GM12878 (cell line): ENCODE data around the gene PDGFB. TPM values are rescaled to one million over a fixed set of nuclear protein-coding genes. Genes with fewer than 3 reads are reported as not detected.
A peak's percentile ranks its signal among the peaks of the same experiment; 100 is the strongest.

ENCODE experiments used
- ATAC-seq: fragments of 200-7000 bp; cut with Tn5 transposase; 3 replicates; pipeline ENCODE4 v1.9.1; 2020; ENCODE audit warnings: mild to moderate bottlenecking, moderate library complexity
- BruUV-seq: library from RNA; stranded (reverse); fragments of 400-500 nt; replicated peaks from 2 replicates; lab custom pipeline; 2021; lab: Mats Ljungman, UMichigan
- CTCF ChIA-PET: fragments of 300-600 bp; sonication (Branson Sonifier 250); formaldehyde crosslinking; extraction: SDS; loops from one replicate; lab custom pipeline; 2021; ENCODE audit warnings: inconsistent platforms; lab: Yijun Ruan, JAX
- POLR2A ChIA-PET: fragments of 350-600 bp; formaldehyde crosslinking; extraction: SDS; loops from one replicate; lab custom pipeline; 2021; ENCODE audit warnings: inconsistent platforms; lab: Charles Lee
- RAD21 ChIA-PET: fragments of 300-600 bp; sonication (Branson Sonifier 250); formaldehyde crosslinking; loops from one replicate; lab custom pipeline; 2023; ENCODE audit warnings: antibody characterized with exemption; ENCODE audit not compliant: unreplicated experiment; lab: Charles Lee
- SMC1A ChIA-PET: fragments of 300-600 bp; sonication (Branson Sonifier 250); formaldehyde crosslinking; loops from one replicate; lab custom pipeline; 2023; ENCODE audit not compliant: unreplicated experiment, uncharacterized antibody; lab: Charles Lee
- DNase-seq: peaks from one replicate; pipeline ENCODE4 v3.0.0-alpha.2; 2011; ENCODE audit warnings: low read depth, low spot score
- FAIRE-seq: peaks from 3 replicates; lab custom pipeline; 2011; peaks lifted over from hg19 to GRCh38; lab: Jason Lieb, UNC
- H2AFZ ChIP-seq: 2 replicates; pipeline ENCODE4 v1.6.0; 2011; ENCODE audit warnings: low read depth, low read length, control low read depth; ENCODE audit not compliant: control insufficient read depth
- H3K27ac ChIP-seq: 2 replicates; pipeline ENCODE4 v1.5.1; 2011; ENCODE audit warnings: control low read depth; ENCODE audit not compliant: control insufficient read depth, insufficient read depth
- H3K27me3 ChIP-seq, 2 experiments: replicated peaks in 1 of 2; 2 replicates each; pipeline versions ENCODE4 v1.6.0 to v1.6.1; 2011; ENCODE audit warnings: low read length in 1 of 2; ENCODE audit not compliant: control insufficient read depth in 2 of 2, insufficient read depth in 2 of 2
- H3K36me3 ChIP-seq, 2 experiments: 2 replicates each; pipeline ENCODE4 v1.5.1; 2011; ENCODE audit warnings: low read length in 1 of 2; ENCODE audit not compliant: control insufficient read depth in 2 of 2, insufficient read depth in 2 of 2
- H3K4me1 ChIP-seq: 2 replicates; pipeline ENCODE4 v1.6.1; 2011; ENCODE audit warnings: mild to moderate bottlenecking, low read length, moderate library complexity, mixed read lengths; ENCODE audit not compliant: control insufficient read depth, insufficient read depth
- H3K4me2 ChIP-seq: 2 replicates; pipeline ENCODE4 v1.6.0; 2011; ENCODE audit warnings: control low read depth; ENCODE audit not compliant: control insufficient read depth, insufficient read depth
- H3K4me3 ChIP-seq: fragments of 200-600 bp; sonication (generic); 2 replicates; pipeline ENCODE4 v1.5.1; 2016
- H3K79me2 ChIP-seq: 2 replicates; pipeline ENCODE4 v1.6.0; 2011; ENCODE audit warnings: low read length; ENCODE audit not compliant: control insufficient read depth, insufficient read depth
- H3K9ac ChIP-seq: 2 replicates; pipeline ENCODE4 v1.8.0; 2011; ENCODE audit warnings: low read length, control low read depth, mixed read lengths; ENCODE audit not compliant: control insufficient read depth, insufficient read depth
- H3K9me3 ChIP-seq: replicated peaks from 3 replicates; pipeline ENCODE4 v1.5.1; 2011; ENCODE audit warnings: mild to moderate bottlenecking, low read length; ENCODE audit not compliant: control insufficient read depth, insufficient read depth
- H4K20me1 ChIP-seq: 2 replicates; pipeline ENCODE4 v1.6.0; 2011; ENCODE audit not compliant: control insufficient read depth, insufficient read depth
- CBFB ChIP-seq: IDR thresholded peaks from 2 replicates; pipeline ENCODE4 v1.6.1; 2016; ENCODE audit warnings: antibody characterized with exemption, low read depth
- CHD4 ChIP-seq: fragments of 200-600 bp; sonication (generic); IDR thresholded peaks from 2 replicates; pipeline ENCODE4 v1.6.1; 2016; ENCODE audit warnings: mild to moderate bottlenecking
- LARP7 ChIP-seq: fragments of 450-650 bp; IDR thresholded peaks from 2 replicates; pipeline ENCODE4 v1.6.1; 2017; ENCODE audit warnings: mild to moderate bottlenecking
- MXI1 ChIP-seq: fragments of 150-350 bp; IDR thresholded peaks from 2 replicates; pipeline ENCODE4 v1.6.1; 2011; ENCODE audit warnings: low read depth, mild to moderate bottlenecking, inconsistent platforms, low read length, improper control_type of control experiment
- PAX5 ChIP-seq: IDR thresholded peaks from 2 replicates; pipeline ENCODE4 v1.6.1; 2011; ENCODE audit warnings: low read depth, low read length, borderline replicate concordance
- SMAD1 ChIP-seq: fragments of 450-650 bp; IDR thresholded peaks from 2 replicates; pipeline ENCODE4 v1.6.1; 2018; ENCODE audit warnings: mild to moderate bottlenecking, low read depth; ENCODE audit not compliant: partially characterized antibody
- TCF3 ChIP-seq: IDR thresholded peaks from 2 replicates; pipeline ENCODE4 v1.6.1; 2012; ENCODE audit warnings: low read depth, mild to moderate bottlenecking, low read length, borderline replicate concordance; ENCODE audit not compliant: insufficient read depth
- ZBTB40 ChIP-seq: fragments of 450-650 bp; IDR thresholded peaks from 2 replicates; pipeline ENCODE4 v1.6.1; 2016; ENCODE audit warnings: mild to moderate bottlenecking, moderate library complexity, borderline replicate concordance
- WGBS: methylation state at CpG from one replicate; pipeline ENCODE4 v1.1.6; 2016; ENCODE audit warnings: low lambda C conversion rate; ENCODE audit not compliant: insufficient replicate concordance, insufficient coverage; ENCODE audit errors: missing lambda C conversion rate; 5-methylcytosine and 5-hydroxymethylcytosine counted together
- in situ Hi-C: fragments of 300-500 bp; cut with MboI; formaldehyde crosslinking; loops from 9 replicates; pipeline ENCODE4 v1.14.3; 2018; ENCODE audit warnings: mixed read lengths
- intact Hi-C: fragments of 100-400 bp; cut with micrococcal nuclease; formaldehyde crosslinking; loops from one replicate; pipeline ENCODE4 v1.14.2; 2022; ENCODE audit not compliant: unreplicated experiment
- polyA plus RNA-seq, 11 experiments: library from polyadenylated mRNA; depleted of rRNA in 4 of 11; unstranded in 6 of 11; stranded (reverse) in 5 of 11; fragments of >200 nt; fragmentation: Nextera tagmentation in 4 of 11; fragmentation: Illumina TruSeq in 1 of 11; extraction: Ambion mirVana in 4 of 11; extraction: Trizol in 1 of 11; gene quantifications; 1 replicate in 1 of 11; 2 replicates in 10 of 11; pipeline versions ENCODE4 v1.2.1 to v1.2.3, GENCODE V29; 2011 to 2016; ENCODE audit warnings: inconsistent platforms in 2 of 11, missing spikeins in 2 of 11, low read depth in 1 of 11
- total RNA-seq, 4 experiments: library from RNA; depleted of rRNA in 3 of 4; stranded (reverse); fragments of >200 nt in 3 of 4; fragmentation: Illumina TruSeq in 1 of 4; extraction: Trizol in 1 of 4; gene quantifications; 2 replicates each; pipeline versions ENCODE4 v1.2.1 to v1.2.3, GENCODE V29; 2013 to 2021
- TF ChIP-seq, protein P1 (sequence below): IDR thresholded peaks from 2 replicates; pipeline ENCODE4 v1.6.1; 2011; ENCODE audit warnings: borderline replicate concordance, low read depth, mild to moderate bottlenecking, moderate library complexity, mixed read lengths, low read length; ENCODE audit not compliant: insufficient read depth; ENCODE audit errors: extremely low read length
- TF ChIP-seq, protein P2 (sequence below): fragments of 450-650 bp; formaldehyde crosslinking; IDR thresholded peaks from 2 replicates; pipeline ENCODE4 v1.4.0; 2022; ENCODE audit warnings: mild to moderate bottlenecking, moderate library complexity
- TF ChIP-seq, protein P3 (sequence below): IDR thresholded peaks from 2 replicates; pipeline ENCODE4 v1.6.1; 2012; ENCODE audit warnings: mild to moderate bottlenecking, low read depth, low read length

The PDGFB gene
- total and polyA plus RNA-seq, 10 of the 15 experiments (the other 5 are each of a cell fraction or from before 2014, with no cell fraction given) = 0.13 to 1.1 (median 0.56) TPM; not detected in 1

DNA sequence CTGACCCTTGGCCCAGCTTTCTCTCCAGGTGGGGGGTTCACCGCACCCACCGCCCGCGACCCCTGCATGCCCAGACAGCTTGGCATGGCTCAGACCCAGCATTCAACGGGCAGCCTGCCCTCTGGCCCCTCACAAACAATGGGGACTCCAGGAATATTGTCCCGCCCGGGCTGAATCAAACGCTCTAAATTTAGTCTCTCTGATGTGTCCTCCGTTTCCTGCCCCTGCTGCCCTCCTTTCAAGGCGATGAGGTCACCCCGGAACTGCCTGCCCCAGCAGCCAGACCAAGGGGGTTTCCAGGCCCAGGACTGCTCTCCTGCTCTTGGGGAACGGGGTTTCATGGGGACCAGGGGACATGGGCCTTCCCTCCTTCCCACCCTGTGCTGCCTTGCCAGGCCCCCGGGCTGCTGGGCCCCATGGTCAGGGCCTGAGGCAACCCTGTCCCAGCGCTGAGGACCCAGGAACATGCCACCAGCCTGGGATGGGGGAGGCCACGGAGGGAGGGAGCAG, 10.1 kb upstream of the PDGFB start:
- no TSS peak for BruUV-seq
- Histone ChIP-seq H3K27me3 (no peaks in the 10 kb centered on the region), H3K4me3 (no peak overlapping the region), H3K36me3 (no peaks in the 10 kb centered on the region), H4K20me1 (no peaks in the 10 kb centered on the region), H2AFZ (peak overlapping the region; percentile 54), H3K4me1 (peaks cover 36% of the 10 kb centered on the region), H3K9me3 (no peaks in the 10 kb centered on the region), H3K79me2 (no peaks in the 10 kb centered on the region), H3K4me2 (peak overlapping the region; percentile 86), H3K27ac (peak overlapping the region; percentile 90), H3K9ac (peak overlapping the region; percentile 85)
- DNase-seq = peak; percentile 41
- intact Hi-C loops (no loop called here), in situ Hi-C loops (no loop called here)
- WGBS = 15% methylated on average over 15 of the region's 15 CpGs
- ATAC-seq = peak; percentile 92
- RAD21 ChIA-PET = interaction anchor here (0.7 to 1.6 kb wide), 3 partner anchors 14 to 61 kb away, joined by 3 to 4 read pairs (median 4); no protein-coding TSS in a partner anchor
- peak; percentile 57 for FAIRE-seq
- POLR2A ChIA-PET = interaction anchor here (1.1 kb wide), 1 partner anchor 23 kb away, joined by 3 read pairs; no protein-coding TSS in a partner anchor
- SMC1A ChIA-PET = interaction anchor here (1.2 kb wide), 1 partner anchor 12 kb away, joined by 4 read pairs; no protein-coding TSS in a partner anchor
- CTCF ChIA-PET = interaction anchor here (0.8 kb wide), 1 partner anchor 274 kb away, joined by 3 read pairs; no protein-coding TSS in a partner anchor
- TF ChIP-seq CHD4 = no peak
- TF ChIP-seq ZBTB40 = no peak
- no peak for TF ChIP-seq LARP7
- TF ChIP-seq PAX5 = no peak
- TF ChIP-seq, protein P1, sequence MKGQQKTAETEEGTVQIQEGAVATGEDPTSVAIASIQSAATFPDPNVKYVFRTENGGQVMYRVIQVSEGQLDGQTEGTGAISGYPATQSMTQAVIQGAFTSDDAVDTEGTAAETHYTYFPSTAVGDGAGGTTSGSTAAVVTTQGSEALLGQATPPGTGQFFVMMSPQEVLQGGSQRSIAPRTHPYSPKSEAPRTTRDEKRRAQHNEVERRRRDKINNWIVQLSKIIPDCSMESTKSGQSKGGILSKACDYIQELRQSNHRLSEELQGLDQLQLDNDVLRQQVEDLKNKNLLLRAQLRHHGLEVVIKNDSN = no peak
- no peak for TF ChIP-seq MXI1
- TF ChIP-seq, protein P2, sequence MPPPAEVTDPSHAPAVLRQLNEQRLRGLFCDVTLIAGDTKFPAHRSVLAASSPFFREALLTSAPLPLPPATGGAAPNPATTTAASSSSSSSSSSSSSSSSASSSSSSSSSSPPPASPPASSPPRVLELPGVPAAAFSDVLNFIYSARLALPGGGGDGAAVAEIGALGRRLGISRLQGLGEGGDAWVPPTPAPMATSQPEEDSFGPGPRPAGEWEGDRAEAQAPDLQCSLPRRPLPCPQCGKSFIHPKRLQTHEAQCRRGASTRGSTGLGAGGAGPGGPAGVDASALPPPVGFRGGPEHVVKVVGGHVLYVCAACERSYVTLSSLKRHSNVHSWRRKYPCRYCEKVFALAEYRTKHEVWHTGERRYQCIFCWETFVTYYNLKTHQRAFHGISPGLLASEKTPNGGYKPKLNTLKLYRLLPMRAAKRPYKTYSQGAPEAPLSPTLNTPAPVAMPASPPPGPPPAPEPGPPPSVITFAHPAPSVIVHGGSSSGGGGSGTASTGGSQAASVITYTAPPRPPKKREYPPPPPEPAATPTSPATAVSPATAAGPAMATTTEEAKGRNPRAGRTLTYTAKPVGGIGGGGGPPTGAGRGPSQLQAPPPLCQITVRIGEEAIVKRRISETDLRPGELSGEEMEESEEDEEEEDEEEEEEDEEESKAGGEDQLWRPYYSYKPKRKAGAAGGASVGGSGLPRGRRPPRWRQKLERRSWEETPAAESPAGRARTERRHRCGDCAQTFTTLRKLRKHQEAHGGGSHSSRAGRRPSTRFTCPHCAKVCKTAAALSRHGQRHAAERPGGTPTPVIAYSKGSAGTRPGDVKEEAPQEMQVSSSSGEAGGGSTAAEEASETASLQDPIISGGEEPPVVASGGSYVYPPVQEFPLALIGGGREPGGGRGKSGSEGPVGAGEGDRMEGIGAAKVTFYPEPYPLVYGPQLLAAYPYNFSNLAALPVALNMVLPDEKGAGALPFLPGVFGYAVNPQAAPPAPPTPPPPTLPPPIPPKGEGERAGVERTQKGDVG = no peak
- TF ChIP-seq CBFB = no peak
- TF ChIP-seq TCF3 = no peak
- TF ChIP-seq, protein P3, sequence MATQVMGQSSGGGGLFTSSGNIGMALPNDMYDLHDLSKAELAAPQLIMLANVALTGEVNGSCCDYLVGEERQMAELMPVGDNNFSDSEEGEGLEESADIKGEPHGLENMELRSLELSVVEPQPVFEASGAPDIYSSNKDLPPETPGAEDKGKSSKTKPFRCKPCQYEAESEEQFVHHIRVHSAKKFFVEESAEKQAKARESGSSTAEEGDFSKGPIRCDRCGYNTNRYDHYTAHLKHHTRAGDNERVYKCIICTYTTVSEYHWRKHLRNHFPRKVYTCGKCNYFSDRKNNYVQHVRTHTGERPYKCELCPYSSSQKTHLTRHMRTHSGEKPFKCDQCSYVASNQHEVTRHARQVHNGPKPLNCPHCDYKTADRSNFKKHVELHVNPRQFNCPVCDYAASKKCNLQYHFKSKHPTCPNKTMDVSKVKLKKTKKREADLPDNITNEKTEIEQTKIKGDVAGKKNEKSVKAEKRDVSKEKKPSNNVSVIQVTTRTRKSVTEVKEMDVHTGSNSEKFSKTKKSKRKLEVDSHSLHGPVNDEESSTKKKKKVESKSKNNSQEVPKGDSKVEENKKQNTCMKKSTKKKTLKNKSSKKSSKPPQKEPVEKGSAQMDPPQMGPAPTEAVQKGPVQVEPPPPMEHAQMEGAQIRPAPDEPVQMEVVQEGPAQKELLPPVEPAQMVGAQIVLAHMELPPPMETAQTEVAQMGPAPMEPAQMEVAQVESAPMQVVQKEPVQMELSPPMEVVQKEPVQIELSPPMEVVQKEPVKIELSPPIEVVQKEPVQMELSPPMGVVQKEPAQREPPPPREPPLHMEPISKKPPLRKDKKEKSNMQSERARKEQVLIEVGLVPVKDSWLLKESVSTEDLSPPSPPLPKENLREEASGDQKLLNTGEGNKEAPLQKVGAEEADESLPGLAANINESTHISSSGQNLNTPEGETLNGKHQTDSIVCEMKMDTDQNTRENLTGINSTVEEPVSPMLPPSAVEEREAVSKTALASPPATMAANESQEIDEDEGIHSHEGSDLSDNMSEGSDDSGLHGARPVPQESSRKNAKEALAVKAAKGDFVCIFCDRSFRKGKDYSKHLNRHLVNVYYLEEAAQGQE = no peak
- TF ChIP-seq SMAD1 = no peak
